ENCODE measurements around the gene SLC7A10.

GRCh38 chr19:33159149-33159548 lies 66.5 kb downstream of the SLC7A10 start:
- TF ChIP-seq, protein P1, sequence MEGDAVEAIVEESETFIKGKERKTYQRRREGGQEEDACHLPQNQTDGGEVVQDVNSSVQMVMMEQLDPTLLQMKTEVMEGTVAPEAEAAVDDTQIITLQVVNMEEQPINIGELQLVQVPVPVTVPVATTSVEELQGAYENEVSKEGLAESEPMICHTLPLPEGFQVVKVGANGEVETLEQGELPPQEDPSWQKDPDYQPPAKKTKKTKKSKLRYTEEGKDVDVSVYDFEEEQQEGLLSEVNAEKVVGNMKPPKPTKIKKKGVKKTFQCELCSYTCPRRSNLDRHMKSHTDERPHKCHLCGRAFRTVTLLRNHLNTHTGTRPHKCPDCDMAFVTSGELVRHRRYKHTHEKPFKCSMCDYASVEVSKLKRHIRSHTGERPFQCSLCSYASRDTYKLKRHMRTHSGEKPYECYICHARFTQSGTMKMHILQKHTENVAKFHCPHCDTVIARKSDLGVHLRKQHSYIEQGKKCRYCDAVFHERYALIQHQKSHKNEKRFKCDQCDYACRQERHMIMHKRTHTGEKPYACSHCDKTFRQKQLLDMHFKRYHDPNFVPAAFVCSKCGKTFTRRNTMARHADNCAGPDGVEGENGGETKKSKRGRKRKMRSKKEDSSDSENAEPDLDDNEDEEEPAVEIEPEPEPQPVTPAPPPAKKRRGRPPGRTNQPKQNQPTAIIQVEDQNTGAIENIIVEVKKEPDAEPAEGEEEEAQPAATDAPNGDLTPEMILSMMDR (IDR thresholded peaks at IDR 0.05): no peak
- no peak for TF ChIP-seq POLR2A (IDR thresholded peaks at IDR 0.05)

Data from esophagus squamous epithelium (tissue), 4 donors.